Activated T-cell treated with anti-CD3 and anti-CD28 coated beads, Interleukin-2, amount 50 U/mL, for 1 hour (primary cell): ENCODE results near the gene CAMSAP2.
"Not testable (repeated sequence)": the region's sequence is repeated elsewhere in the genome, so short reads cannot be mapped to it uniquely, and the experiment has no call there.

Experiments used
- DNase-seq: peaks from one replicate; pipeline ENCODE4 v3.0.0-alpha.2; 2020

CAMSAP2 gene

DNA sequence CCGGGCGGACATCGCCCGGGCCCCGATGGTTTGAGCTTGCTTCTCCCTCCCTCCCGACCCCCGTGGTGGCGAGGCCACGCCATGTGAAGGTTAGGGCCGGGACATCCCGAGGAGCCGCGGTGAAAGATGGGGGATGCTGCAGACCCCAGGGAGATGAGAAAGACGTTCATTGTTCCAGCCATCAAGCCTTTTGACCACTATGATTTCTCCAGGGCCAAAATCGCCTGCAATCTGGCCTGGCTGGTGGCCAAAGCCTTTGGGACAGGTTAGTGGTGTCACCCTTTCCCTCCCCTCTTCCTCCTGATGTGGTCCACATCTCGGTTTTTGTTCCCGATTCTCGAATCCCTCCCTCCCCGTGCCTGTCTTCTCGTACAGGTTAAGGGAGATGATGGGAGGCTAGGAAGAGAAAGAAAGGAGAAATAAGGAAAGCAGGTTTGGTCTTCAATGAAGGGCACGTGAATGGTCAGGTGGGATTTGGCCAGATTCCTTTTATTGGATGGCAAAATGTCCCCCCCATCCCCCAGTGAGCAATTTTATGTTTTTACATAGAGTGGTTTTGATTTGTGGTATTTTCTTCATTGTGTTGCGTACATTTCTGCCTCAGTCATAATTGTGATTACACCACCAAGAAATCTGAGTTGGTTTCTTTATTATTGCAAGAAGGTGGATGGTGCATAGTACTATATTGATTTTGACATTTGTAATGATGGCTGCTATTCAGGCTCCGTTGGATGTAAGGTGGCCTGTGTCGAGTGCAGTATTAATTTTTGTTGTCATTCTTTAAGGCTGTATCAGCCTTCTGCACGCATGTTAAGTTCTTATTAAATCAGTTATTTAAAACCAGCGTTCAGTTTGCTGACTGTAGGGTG, 1.2 kb downstream of the CAMSAP2 start:
- no peak for DNase-seq

DNA sequence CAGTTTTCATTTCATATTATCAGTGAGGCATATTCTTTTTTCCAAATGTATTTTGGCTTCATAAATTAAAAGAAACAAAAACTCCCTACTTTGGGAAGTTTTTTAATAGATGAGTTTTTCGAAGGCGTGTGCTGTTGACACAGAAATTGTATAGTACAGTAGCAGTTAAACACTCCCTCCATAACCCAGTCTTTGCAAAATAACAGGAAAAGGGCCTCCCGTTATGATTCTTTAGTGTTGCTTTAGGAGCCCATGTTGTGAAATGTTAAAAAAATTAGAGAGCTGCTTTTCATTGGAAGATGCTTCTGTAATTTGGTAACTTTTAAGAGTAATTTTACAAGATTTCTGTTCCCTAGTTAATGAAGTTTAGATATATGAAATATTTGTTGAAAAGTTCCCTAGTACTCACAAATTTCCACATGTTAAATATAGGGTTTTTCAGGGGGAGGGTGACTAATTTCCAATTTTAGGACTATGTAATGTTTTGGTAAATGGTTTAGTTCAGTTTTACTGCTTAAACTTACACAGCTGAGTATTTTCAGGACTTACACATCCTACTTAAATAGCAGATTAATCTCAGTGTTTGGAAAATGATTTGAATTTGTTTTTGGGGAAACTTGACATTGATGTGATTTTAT, 2.0 kb downstream of the CAMSAP2 start:
- no peak for DNase-seq

DNA sequence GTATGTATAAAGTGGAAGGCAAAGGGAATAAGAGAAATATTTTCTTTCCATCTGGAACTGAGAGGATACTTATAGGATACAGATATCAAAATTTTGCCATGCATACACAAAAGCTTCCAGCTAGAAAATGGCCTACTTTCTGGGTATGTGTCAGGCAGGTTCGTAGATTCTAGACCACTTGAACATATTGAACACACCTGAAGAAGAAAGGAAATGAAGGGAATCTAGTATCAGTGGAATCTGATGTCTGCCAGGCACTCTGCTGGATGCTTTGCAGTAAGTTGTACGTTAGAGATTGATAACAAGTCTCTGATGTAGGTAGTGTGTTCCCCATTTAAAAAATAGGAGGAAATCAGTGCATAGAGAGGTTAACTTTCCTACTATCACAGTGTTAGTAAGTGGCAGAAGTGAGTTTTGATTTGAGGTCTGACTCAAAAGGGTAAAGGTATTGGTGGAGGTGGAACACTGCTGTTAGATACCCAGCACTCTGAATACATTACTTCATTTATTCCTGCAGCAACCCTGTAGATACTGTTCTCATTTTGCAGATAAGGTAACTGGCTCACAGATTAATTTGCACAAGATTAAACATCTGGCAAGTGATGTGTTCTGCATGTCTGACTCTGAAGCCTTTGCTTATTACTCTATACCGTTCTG, 3.0 kb downstream of the CAMSAP2 start:
- no peak for DNase-seq

- DNase-seq = no peak
Measured at GRCh38 chr1:200744143-200744542, 5.5 kb downstream of the CAMSAP2 start.

GRCh38 chr1:200749090-200749489, 10.4 kb downstream of the CAMSAP2 start:
- no peak for DNase-seq

- DNase-seq = not testable (repeated sequence)
Measured at GRCh38 chr1:200750749-200751148, 12.1 kb downstream of the CAMSAP2 start.

DNA sequence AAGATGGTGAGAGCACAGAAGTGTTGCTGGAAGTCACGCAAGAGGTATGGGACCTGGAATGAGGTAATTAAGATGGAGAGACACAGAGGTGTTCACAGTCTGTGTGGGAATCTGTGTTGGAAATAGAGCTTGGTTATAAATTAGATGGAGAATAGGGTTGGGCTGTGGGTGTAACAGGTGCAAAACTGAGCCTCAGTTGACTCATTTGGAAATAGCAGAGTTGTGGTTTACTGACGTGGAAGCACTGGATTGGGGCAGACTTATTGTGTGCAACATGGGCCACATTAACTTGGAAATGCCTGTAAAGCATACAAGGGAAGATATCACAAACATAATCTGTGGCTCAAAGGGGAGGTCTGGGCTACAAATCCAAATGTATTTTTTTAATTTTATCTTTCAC, 13.0 kb downstream of the CAMSAP2 start:
- no peak for DNase-seq

- DNase-seq = no peak
Measured at GRCh38 chr1:200753650-200754198, 15.0 kb downstream of the CAMSAP2 start.

GRCh38 chr1:200755456-200755855, 16.8 kb downstream of the CAMSAP2 start:
- no peak for DNase-seq

DNA sequence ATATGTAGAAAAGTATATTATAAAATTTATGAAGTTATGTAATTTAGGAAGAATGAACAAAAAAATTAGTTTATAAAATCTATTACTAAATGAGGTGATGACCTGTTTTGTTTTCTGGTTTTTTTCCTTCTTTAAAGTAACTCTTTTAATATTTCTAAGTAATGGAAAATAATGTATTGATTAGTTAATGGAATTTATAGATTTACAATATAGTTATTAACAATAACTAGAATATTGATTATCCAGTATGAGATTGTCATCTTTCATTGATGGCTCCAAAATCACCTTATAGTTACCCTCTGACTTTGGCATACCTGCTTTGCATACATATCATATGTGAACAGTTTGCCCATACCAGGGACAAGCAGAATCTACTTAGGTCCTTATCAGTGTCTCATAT, 23.4 kb downstream of the CAMSAP2 start:
- no peak for DNase-seq

DNA sequence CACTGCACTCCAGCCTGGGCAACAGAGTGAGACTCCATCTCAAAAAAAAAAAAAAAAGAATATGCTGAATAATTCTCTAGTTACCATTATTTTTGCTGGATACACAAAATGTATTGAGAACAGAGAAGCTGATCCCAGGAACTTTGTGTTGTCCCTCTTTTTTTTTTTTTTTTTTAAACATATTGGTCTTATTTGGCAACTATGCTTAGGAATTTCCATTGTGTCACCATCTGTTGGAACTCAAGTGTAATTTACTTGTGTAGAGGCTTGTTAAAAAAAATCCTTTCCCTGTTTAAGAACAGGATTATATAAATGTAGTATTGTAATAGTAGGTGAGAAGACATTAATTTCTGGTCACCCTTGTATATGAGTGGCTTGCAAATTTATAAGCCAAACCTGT, 28.6 kb downstream of the CAMSAP2 start:
- no peak for DNase-seq

- no peak for DNase-seq
Measured at GRCh38 chr1:200771625-200772555, 33.2 kb downstream of the CAMSAP2 start.

GRCh38 chr1:200774311-200774710, 35.6 kb downstream of the CAMSAP2 start:
- DNase-seq = no peak

DNA sequence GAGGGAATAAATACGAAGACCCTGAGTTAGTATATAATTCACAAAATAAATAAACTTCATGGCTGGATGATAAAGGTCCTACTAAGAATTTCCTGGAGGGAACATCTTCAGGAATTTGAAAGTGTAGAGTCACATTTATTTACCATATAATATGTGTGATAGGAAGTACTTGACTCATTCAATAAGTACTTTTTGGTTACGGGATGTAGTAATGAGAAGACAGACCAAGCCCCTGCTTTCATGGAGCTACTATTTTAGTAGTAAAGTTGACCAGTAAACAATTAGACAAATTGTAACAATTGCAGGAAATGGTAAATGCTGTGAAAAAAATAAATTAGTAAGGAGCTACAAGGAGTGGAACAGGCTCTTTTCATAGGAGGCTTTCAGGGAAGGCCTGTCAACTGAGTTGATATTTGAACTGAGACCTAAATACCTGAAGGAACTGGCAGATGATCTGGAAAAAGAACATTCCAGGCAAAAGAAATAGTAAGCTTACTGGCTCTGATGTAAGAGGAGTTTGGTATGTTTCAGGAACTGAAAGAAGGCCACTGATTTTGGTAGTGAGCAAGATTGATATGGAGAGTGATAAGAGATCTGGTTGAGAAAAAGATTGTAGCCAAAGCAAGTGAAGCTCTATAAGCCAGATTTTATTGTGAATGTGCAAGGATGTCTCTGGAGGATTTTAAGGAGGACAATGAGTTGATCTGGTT, 36.2 kb downstream of the CAMSAP2 start:
- no peak for DNase-seq

DNA sequence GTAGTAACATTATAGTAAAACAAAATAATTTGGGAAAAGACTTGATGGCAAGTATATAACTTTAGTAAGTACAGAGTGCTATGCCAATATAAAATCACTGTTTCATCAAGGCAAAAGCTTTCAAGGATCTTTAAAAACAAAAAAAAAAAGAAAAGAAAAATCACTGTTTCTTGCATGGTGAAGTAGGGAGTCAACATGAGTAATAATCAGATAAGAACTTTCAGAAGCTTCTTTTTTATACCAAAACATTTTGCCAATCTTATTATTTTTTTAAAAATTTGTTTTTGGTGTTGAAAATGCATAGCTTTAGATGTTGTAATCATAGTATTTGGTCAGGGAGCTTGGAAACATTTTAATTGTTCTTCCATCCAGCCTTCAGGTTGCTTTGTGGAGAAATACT, 37.2 kb downstream of the CAMSAP2 start:
- DNase-seq = no peak

DNA sequence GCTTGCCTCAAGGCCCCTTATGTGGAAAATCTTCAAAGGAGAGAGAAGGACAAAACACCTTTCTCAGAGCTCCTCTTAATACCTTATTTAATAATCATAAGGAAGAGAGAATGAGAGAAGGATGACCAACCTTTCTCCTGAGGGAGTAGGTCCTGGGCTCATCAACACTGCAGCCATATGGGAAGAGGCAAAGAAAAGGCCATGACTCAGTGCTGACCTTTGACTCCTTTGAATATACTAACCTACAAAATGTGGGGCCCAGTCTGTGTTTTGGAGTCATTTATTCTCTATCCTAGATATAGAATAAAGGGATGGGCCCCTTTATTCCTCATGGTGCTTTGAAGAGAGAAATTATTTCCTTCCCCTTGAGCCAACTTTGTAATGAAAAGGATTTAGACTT, 38.3 kb downstream of the CAMSAP2 start:
- no peak for DNase-seq

GRCh38 chr1:200778766-200779165, 40.1 kb downstream of the CAMSAP2 start:
- DNase-seq = no peak

- DNase-seq = no peak
Measured at GRCh38 chr1:200779326-200779725, 40.6 kb downstream of the CAMSAP2 start.

DNA sequence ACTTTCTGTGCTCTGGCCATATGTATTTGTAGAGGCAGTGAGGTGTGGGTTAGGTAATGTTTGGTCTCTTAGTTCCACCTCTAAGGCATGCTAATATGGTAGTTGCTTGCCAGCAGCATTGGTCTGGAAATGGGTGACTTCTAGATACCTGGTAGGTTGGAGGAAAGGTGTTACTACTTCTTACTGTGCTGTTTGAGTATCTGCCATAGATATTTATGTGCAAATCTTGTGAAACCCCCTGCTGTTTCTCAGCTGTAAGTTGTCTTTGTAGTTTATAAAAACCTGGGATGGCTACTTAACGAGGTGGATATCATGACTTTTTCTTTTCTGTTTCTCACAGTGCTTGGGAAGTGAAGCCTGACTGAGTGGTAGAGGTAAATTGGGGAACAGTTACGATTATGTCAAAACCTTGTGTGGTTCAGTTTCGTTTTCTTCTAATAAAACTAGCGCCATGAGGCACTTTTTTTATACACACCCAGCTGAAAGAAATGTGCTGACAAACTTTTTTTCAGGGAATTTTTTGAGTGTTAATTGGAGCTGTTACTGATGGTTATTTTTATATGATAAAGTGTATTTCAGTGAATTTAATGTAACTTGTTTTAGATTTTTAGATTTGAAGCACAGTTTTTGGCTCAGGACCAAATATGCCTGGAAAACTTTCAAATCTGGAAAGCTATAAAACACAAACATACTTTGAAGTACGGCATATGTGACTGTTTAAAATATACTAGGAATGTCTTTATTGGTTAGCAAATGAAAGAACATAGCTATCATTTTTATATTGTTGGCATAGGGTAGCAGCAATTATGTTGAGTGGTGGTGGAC, 42.1 kb downstream of the CAMSAP2 start:
- DNase-seq = no peak

GRCh38 chr1:200783926-200784325, 45.2 kb downstream of the CAMSAP2 start:
- no peak for DNase-seq

DNA sequence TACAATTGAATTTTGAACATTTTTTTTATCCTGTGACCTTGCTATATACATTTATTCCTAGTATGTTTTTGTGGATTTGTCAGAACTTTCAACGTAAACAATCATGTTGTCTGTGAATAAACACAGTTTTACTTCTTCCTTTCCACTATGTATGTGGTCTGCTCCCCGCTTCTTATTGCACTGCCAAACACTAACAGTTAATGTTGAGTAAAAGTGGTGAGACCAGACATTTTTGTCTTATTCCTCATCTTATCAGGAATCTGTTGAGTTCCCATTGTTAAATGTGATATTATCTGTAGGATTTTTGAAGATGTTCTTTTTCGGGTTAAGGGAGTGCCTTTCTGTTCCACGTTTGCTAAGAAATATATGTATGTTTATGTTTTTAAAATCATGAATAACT, 45.9 kb downstream of the CAMSAP2 start:
- no peak for DNase-seq
